Measurements from ENCODE around the gene INPP1. TPM values are rescaled to one million over a fixed set of nuclear protein-coding genes. Genes with fewer than 3 reads are reported as not detected.

Gene INPP1
- polyA plus RNA-seq, 1 of the 3 experiments (the other 2 are of a cell fraction): 6.4 TPM

DNA sequence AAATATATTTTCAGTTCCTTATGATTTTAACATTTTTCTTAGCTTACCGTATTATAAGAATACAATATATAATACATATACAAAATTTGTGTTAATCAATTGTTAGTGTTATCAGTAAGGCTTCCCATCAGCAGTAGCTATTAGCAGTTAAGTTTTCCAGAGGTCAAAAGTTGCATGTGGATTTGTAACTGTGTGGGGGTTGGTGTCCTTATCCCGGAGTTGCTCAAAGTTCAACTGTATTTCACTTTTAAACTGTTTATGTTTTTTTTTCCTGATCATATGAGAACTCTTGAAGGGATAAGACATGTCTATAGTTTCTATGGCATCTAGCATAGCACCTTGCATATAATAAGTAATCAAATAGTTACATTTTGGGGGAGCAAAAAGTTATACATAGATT, 52.9 kb downstream of the INPP1 start:
- POLR2A ChIA-PET: no interaction called here
- H3K4me1 ChIP-seq (ENCODE audit: control insufficient read depth in 1 of 2, insufficient read depth in 2 of 2, low read depth in 1 of 2, low read length in 1 of 2): no peaks in the 10 kb centered on the region
- TF ChIP-seq, protein P1, sequence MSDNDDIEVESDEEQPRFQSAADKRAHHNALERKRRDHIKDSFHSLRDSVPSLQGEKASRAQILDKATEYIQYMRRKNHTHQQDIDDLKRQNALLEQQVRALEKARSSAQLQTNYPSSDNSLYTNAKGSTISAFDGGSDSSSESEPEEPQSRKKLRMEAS (IDR thresholded peaks at IDR 0.05; ENCODE audit: low read depth): no peak
- TF ChIP-seq NFIC (IDR thresholded peaks at IDR 0.05; ENCODE audit: borderline replicate concordance) (no peak), POLR2AphosphoS5 (IDR thresholded peaks at IDR 0.05; ENCODE audit: low read depth, low read length) (no peak), RAD21 (IDR thresholded peaks at IDR 0.05; ENCODE audit: low read length) (no peak), RXRA (IDR thresholded peaks at IDR 0.05; ENCODE audit: borderline replicate concordance, low read depth) (no peak), RCOR1 (IDR thresholded peaks at IDR 0.05; ENCODE audit: low read length) (no peak), MXI1 (IDR thresholded peaks at IDR 0.05; ENCODE audit: low read depth, low read length) (no peak), YY1 (IDR thresholded peaks at IDR 0.05; ENCODE audit: low read depth) (no peak), GATA2 (CRISPR knock-in tag; IDR thresholded peaks at IDR 0.05) (no peak), RFX5 (IDR thresholded peaks at IDR 0.05; ENCODE audit: low read length) (no peak), MEF2A (IDR thresholded peaks at IDR 0.05; ENCODE audit: borderline replicate concordance, low read depth) (no peak), TEAD4 (IDR thresholded peaks at IDR 0.05; ENCODE audit: borderline replicate concordance, insufficient read depth) (no peak), EZH2phosphoT487 (IDR thresholded peaks at IDR 0.05; ENCODE audit: borderline replicate concordance, low read depth) (no peak), SIN3A (IDR thresholded peaks at IDR 0.05; ENCODE audit: borderline replicate concordance, low read depth, low read length) (no peak), GABPA (IDR thresholded peaks at IDR 0.05; ENCODE audit: low read depth) (no peak)
- TF ChIP-seq, protein P2, sequence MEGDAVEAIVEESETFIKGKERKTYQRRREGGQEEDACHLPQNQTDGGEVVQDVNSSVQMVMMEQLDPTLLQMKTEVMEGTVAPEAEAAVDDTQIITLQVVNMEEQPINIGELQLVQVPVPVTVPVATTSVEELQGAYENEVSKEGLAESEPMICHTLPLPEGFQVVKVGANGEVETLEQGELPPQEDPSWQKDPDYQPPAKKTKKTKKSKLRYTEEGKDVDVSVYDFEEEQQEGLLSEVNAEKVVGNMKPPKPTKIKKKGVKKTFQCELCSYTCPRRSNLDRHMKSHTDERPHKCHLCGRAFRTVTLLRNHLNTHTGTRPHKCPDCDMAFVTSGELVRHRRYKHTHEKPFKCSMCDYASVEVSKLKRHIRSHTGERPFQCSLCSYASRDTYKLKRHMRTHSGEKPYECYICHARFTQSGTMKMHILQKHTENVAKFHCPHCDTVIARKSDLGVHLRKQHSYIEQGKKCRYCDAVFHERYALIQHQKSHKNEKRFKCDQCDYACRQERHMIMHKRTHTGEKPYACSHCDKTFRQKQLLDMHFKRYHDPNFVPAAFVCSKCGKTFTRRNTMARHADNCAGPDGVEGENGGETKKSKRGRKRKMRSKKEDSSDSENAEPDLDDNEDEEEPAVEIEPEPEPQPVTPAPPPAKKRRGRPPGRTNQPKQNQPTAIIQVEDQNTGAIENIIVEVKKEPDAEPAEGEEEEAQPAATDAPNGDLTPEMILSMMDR (IDR thresholded peaks at IDR 0.05): no peak
- TF ChIP-seq, protein P3, sequence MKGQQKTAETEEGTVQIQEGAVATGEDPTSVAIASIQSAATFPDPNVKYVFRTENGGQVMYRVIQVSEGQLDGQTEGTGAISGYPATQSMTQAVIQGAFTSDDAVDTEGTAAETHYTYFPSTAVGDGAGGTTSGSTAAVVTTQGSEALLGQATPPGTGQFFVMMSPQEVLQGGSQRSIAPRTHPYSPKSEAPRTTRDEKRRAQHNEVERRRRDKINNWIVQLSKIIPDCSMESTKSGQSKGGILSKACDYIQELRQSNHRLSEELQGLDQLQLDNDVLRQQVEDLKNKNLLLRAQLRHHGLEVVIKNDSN (IDR thresholded peaks at IDR 0.05; ENCODE audit: borderline replicate concordance, low read depth): no peak
- TF ChIP-seq, protein P4, sequence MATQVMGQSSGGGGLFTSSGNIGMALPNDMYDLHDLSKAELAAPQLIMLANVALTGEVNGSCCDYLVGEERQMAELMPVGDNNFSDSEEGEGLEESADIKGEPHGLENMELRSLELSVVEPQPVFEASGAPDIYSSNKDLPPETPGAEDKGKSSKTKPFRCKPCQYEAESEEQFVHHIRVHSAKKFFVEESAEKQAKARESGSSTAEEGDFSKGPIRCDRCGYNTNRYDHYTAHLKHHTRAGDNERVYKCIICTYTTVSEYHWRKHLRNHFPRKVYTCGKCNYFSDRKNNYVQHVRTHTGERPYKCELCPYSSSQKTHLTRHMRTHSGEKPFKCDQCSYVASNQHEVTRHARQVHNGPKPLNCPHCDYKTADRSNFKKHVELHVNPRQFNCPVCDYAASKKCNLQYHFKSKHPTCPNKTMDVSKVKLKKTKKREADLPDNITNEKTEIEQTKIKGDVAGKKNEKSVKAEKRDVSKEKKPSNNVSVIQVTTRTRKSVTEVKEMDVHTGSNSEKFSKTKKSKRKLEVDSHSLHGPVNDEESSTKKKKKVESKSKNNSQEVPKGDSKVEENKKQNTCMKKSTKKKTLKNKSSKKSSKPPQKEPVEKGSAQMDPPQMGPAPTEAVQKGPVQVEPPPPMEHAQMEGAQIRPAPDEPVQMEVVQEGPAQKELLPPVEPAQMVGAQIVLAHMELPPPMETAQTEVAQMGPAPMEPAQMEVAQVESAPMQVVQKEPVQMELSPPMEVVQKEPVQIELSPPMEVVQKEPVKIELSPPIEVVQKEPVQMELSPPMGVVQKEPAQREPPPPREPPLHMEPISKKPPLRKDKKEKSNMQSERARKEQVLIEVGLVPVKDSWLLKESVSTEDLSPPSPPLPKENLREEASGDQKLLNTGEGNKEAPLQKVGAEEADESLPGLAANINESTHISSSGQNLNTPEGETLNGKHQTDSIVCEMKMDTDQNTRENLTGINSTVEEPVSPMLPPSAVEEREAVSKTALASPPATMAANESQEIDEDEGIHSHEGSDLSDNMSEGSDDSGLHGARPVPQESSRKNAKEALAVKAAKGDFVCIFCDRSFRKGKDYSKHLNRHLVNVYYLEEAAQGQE (IDR thresholded peaks at IDR 0.05; ENCODE audit: low read depth, low read length): no peak
- TF ChIP-seq, protein P5, sequence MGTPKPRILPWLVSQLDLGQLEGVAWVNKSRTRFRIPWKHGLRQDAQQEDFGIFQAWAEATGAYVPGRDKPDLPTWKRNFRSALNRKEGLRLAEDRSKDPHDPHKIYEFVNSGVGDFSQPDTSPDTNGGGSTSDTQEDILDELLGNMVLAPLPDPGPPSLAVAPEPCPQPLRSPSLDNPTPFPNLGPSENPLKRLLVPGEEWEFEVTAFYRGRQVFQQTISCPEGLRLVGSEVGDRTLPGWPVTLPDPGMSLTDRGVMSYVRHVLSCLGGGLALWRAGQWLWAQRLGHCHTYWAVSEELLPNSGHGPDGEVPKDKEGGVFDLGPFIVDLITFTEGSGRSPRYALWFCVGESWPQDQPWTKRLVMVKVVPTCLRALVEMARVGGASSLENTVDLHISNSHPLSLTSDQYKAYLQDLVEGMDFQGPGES (IDR thresholded peaks at IDR 0.05; ENCODE audit: low read depth, low read length): no peak
- TF ChIP-seq, protein P6, sequence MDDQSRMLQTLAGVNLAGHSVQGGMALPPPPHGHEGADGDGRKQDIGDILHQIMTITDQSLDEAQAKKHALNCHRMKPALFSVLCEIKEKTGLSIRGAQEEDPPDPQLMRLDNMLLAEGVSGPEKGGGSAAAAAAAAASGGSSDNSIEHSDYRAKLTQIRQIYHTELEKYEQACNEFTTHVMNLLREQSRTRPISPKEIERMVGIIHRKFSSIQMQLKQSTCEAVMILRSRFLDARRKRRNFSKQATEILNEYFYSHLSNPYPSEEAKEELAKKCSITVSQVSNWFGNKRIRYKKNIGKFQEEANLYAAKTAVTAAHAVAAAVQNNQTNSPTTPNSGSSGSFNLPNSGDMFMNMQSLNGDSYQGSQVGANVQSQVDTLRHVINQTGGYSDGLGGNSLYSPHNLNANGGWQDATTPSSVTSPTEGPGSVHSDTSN (IDR thresholded peaks at IDR 0.05): no peak
- DNase-seq: no peak
- H3K36me3 ChIP-seq (replicated peaks in 1 of 2; ENCODE audit: control insufficient read depth in 1 of 2, insufficient read depth in 2 of 2, low read length in 1 of 2): no peaks in the 10 kb centered on the region
- no peaks in the 10 kb centered on the region; the same call in 1 of the 2 replicates for H3K27me3 ChIP-seq (ENCODE audit: insufficient read depth)
- WGBS (ENCODE audit: low lambda C conversion rate): 87% methylated on average over 2 of the region's 2 CpGs
- no peaks in the 10 kb centered on the region for H3K79me2 ChIP-seq (ENCODE audit: insufficient read depth)
- H3K4me2 ChIP-seq: no peak overlapping the region
- H4K20me1 ChIP-seq (ENCODE audit: insufficient read depth): no peaks in the 10 kb centered on the region
- no peaks in the 10 kb centered on the region for H3K9me3 ChIP-seq
- no peak overlapping the region for H3K4me3 ChIP-seq (ENCODE audit: low read depth in 2 of 2, low read length in 1 of 2)
- CTCF ChIA-PET: no interaction called here
- no peak overlapping the region for H3K27ac ChIP-seq (ENCODE audit: low read depth in 2 of 2, low read length in 1 of 2)
- no peaks in the 10 kb centered on the region for H3K9me2 ChIP-seq
- H3F3A ChIP-seq (replicated peaks; ENCODE audit: insufficient read depth): no peaks in the 10 kb centered on the region
- no peak overlapping the region for H2AFZ ChIP-seq (ENCODE audit: low read depth)
- no peak overlapping the region for H3K9ac ChIP-seq
